Stomach (tissue), 19 donors: ENCODE results near the gene BMP3. TPM values are rescaled to one million over a fixed set of nuclear protein-coding genes. Genes with fewer than 3 reads are reported as not detected.

Experiments
- DNase-seq, 2 donors: peaks; one replicate each; pipeline versions ENCODE4 v3.0.0 to v3.0.0-alpha.2; 2013 to 2019
- H3K27ac ChIP-seq, 5 donors: fragments of 200-600 bp in 4 of 5; sonication (generic) in 4 of 5; one replicate each; pipeline ENCODE4 v1.5.1; 2013 to 2019; ENCODE audit warnings: mild to moderate bottlenecking in 1 of 5, moderate library complexity in 1 of 5
- H3K27me3 ChIP-seq, 3 donors: fragments of 200-600 bp; sonication (generic); one replicate each; pipeline ENCODE4 v1.5.1; 2017 to 2019; ENCODE audit warnings: mixed run types in 1 of 3
- H3K36me3 ChIP-seq, 4 donors: fragments of 200-600 bp; sonication (generic); 1 replicate in 3 of 4; 2 replicates in 1 of 4; pipeline ENCODE4 v1.5.1; 2016 to 2019
- H3K4me1 ChIP-seq, 4 donors: fragments of 200-600 bp; sonication (generic); one replicate each; pipeline ENCODE4 v1.5.1; 2016 to 2019
- H3K4me3 ChIP-seq, 4 donors: fragments of 200-600 bp; sonication (generic) in 3 of 4; one replicate each; pipeline ENCODE4 v1.5.1; 2016 to 2019; ENCODE audit warnings: mild to moderate bottlenecking in 1 of 4
- H3K9me3 ChIP-seq, 4 donors: fragments of 200-600 bp; sonication (generic); one replicate each; pipeline ENCODE4 v1.5.1; 2016 to 2019
- CTCF ChIP-seq, 7 experiments: fragments of 450-650 bp in 4 of 7; fragments of 200-600 bp in 3 of 7; sonication (generic) in 3 of 7; IDR thresholded peaks; one replicate each; pipeline ENCODE4 v1.5.1; 2016 to 2019; ENCODE audit warnings: antibody characterized with exemption in 7 of 7, control low read depth in 2 of 7, mild to moderate bottlenecking in 1 of 7
- EP300 ChIP-seq: sonication (generic); formaldehyde crosslinking; IDR thresholded peaks from one replicate; pipeline ENCODE4 v1.6.1; 2017; ENCODE audit warnings: antibody characterized with exemption
- POLR2A ChIP-seq, 4 donors: fragments of 450-650 bp; IDR thresholded peaks; one replicate each; pipeline ENCODE4 v1.6.1; 2016; ENCODE audit warnings: antibody characterized with exemption in 4 of 4, control low read depth in 2 of 4, mild to moderate bottlenecking in 1 of 4, moderate library complexity in 1 of 4
- POLR2AphosphoS5 ChIP-seq, 3 donors: sonication (generic); formaldehyde crosslinking; IDR thresholded peaks; one replicate each; pipeline ENCODE4 v1.6.1; 2016; ENCODE audit warnings: antibody characterized with exemption in 3 of 3
- WGBS, 5 donors: extraction: QIAGEN DNeasy Blood & Tissue Kit in 3 of 5; methylation state at CpG; one replicate each; pipeline versions ENCODE4 v1.1.5 to v1.1.7; 2013 to 2018; 5-methylcytosine and 5-hydroxymethylcytosine counted together
- intact Hi-C: fragments of 100-400 bp; cut with DNase I; formaldehyde crosslinking; loops from one replicate; pipeline ENCODE4 v1.15.1; 2023; ENCODE audit warnings: low total_unique reads
- long read RNA-seq, 10 donors: transcript quantifications; one replicate each; lab custom pipeline, GENCODE V29; 2026
- polyA plus RNA-seq, 3 donors: library from polyadenylated mRNA; stranded (reverse); fragments of 200-250 nt; gene quantifications; one replicate each; pipeline ENCODE4 v1.2.3, GENCODE V29; 2013
- total RNA-seq, 5 donors: library from RNA; depleted of rRNA; stranded (reverse); fragments of >200 nt; gene quantifications; one replicate each; pipeline versions ENCODE4 v1.1.0 to v1.2.3, GENCODE V29; 2014 to 2016
- donor health status: healthy with polysubstance abuse.
- donor health status: Bipolar disorder and iron deficiency.
- donor health status: healthy.

Gene BMP3
- total RNA-seq (10 to 100 TPM in 1 of 5 donors, 1 to 10 TPM in 4; 1.8 to 36.9 (median 3.9) TPM), polyA plus RNA-seq (under 1 TPM in 2 of 3 donors, not detected in 1; 0.15 to 0.25 TPM)
- long read RNA-seq, donor 1, full-length matches to known transcripts = 3 of 3 reads
- long read RNA-seq, donor 1, partial matches to known transcripts = 0 of 3 reads
- long read RNA-seq, donor 1, other reads (novel, unspliced or antisense) = 0 of 3 reads
- long read RNA-seq, donor 2 = 0 reads
- long read RNA-seq, donor 3, full-length matches to known transcripts = 2 of 2 reads
- long read RNA-seq, donor 3, partial matches to known transcripts = 0 of 2 reads
- long read RNA-seq, donor 3, other reads (novel, unspliced or antisense) = 0 of 2 reads
- long read RNA-seq, donor 4, full-length matches to known transcripts = 1 of 1 reads
- long read RNA-seq, donor 4, partial matches to known transcripts = 0 of 1 reads
- long read RNA-seq, donor 4, other reads (novel, unspliced or antisense) = 0 of 1 reads
- long read RNA-seq, donor 5, full-length matches to known transcripts = 4 of 4 reads
- long read RNA-seq, donor 5, partial matches to known transcripts = 0 of 4 reads
- long read RNA-seq, donor 5, other reads (novel, unspliced or antisense) = 0 of 4 reads
- long read RNA-seq, donor 6 = 0 reads
- long read RNA-seq, donor 7, full-length matches to known transcripts = 8 of 8 reads
- long read RNA-seq, donor 7, partial matches to known transcripts = 0 of 8 reads
- long read RNA-seq, donor 7, other reads (novel, unspliced or antisense) = 0 of 8 reads
- long read RNA-seq, donor 8, full-length matches to known transcripts = 7 of 44 reads
- long read RNA-seq, donor 8, partial matches to known transcripts = 37 of 44 reads
- long read RNA-seq, donor 8, other reads (novel, unspliced or antisense) = 0 of 44 reads
- long read RNA-seq, donor 9, full-length matches to known transcripts = 3 of 8 reads
- long read RNA-seq, donor 9, partial matches to known transcripts = 5 of 8 reads
- long read RNA-seq, donor 9, other reads (novel, unspliced or antisense) = 0 of 8 reads
- long read RNA-seq, donor 10, full-length matches to known transcripts = 3 of 3 reads
- long read RNA-seq, donor 10, partial matches to known transcripts = 0 of 3 reads
- long read RNA-seq, donor 10, other reads (novel, unspliced or antisense) = 0 of 3 reads

- Histone ChIP-seq H3K27me3 (peaks cover 10 to 78% (median 59%) of the 10 kb centered on the region in 3 donors), H3K4me3 (peak within 1 kb of the TSS; percentile 42 to 46 (median 44)), H3K36me3 (no peaks in the 10 kb centered on the region), H3K27ac (peak within 1 kb of the TSS in 1 of 5 donors; percentile 47), H3K4me1 (peaks cover 5 to 24% (median 17%) of the 10 kb centered on the region in 4 donors), H3K9me3 (no peaks in the 10 kb centered on the region)
- 2 to 5% (median 2%) methylated on average over 39 to 43 of the region's 43 CpGs for WGBS, 5 donors
- TF ChIP-seq CTCF (IDR thresholded peaks at IDR 0.05) (no peak), POLR2AphosphoS5 (IDR thresholded peaks at IDR 0.05) (no peak), POLR2A (IDR thresholded peaks at IDR 0.05) (no peak), EP300 (no peak)
- intact Hi-C loops = no loop called here
- DNase-seq = peak in 1 of 2 donors; percentile 84
Observed at GRCh38 chr4:81030061-81030980, at the start of gene BMP3. TSS of gene BMP3 (plus strand) at chr4:81030708. CDS start at chr4:81031285, 577 bp downstream.

GRCh38 chr4:80986011-80986410 is 44.5 kb upstream of the BMP3 start:
- no peak for DNase-seq
- H3K9me3 ChIP-seq = no peaks in the 10 kb centered on the region
- H3K36me3 ChIP-seq = no peaks in the 10 kb centered on the region
- H3K4me1 ChIP-seq = no peaks in the 10 kb centered on the region
- intact Hi-C loops = loop anchor here (5.0 kb wide), 1 partner anchor 624 kb away; no protein-coding TSS in a partner anchor
- H3K4me3 ChIP-seq = no peak overlapping the region
- peaks cover 0 to 4% (median 0%) of the 10 kb centered on the region in 3 donors for H3K27me3 ChIP-seq
- TF ChIP-seq POLR2A (IDR thresholded peaks at IDR 0.05) (no peak), CTCF (IDR thresholded peaks at IDR 0.05) (no peak), EP300 (no peak), POLR2AphosphoS5 (IDR thresholded peaks at IDR 0.05) (no peak)
- H3K27ac ChIP-seq = no peak overlapping the region

- peak in 5 of 7 experiments; percentile 43 to 77 (median 57) for TF ChIP-seq CTCF (IDR thresholded peaks at IDR 0.05)
- TF ChIP-seq POLR2A (IDR thresholded peaks at IDR 0.05) = no peak
- peak in 1 of 2 donors; percentile 82 for DNase-seq
- H3K4me1 ChIP-seq = no peaks in the 10 kb centered on the region
- H3K36me3 ChIP-seq = no peaks in the 10 kb centered on the region
- intact Hi-C loops = loop anchor here (5.0 kb wide), 1 partner anchor 628 kb away; no protein-coding TSS in a partner anchor
- no peak overlapping the region for H3K4me3 ChIP-seq
- no peaks in the 10 kb centered on the region for H3K9me3 ChIP-seq
- H3K27ac ChIP-seq = no peak overlapping the region
- H3K27me3 ChIP-seq = peaks cover 0 to 4% (median 0%) of the 10 kb centered on the region in 3 donors
- WGBS, 5 donors = 0 to 8% (median 5%) methylated on average over 2 of the region's 2 CpGs
Observed at GRCh38 chr4:80989921-80990544, 40.5 kb upstream of the BMP3 start.
